Breast epithelium (tissue), 3 donors: ENCODE data around the gene WWOX.

Source experiments
- CTCF ChIP-seq, 3 donors: fragments of 450-650 bp; IDR thresholded peaks; one replicate each; pipeline ENCODE4 v1.5.1; 2016 to 2017; ENCODE audit warnings: antibody characterized with exemption in 3 of 3, mild to moderate bottlenecking in 3 of 3, moderate library complexity in 3 of 3
- POLR2A ChIP-seq: fragments of 450-650 bp; IDR thresholded peaks from one replicate; pipeline ENCODE4 v1.6.1; 2016; ENCODE audit warnings: antibody characterized with exemption, mild to moderate bottlenecking, moderate library complexity
- POLR2AphosphoS5 ChIP-seq, 3 donors: sonication (generic); formaldehyde crosslinking; IDR thresholded peaks; one replicate each; pipeline ENCODE4 v1.6.1; 2017; ENCODE audit warnings: antibody characterized with exemption in 3 of 3

GRCh38 chr16:78956859-78957258 lies 857.4 kb downstream of the WWOX start:
- TF ChIP-seq CTCF (IDR thresholded peaks at IDR 0.05) (no peak), POLR2A (no peak), POLR2AphosphoS5 (IDR thresholded peaks at IDR 0.05) (no peak)
